Fibroblast of the aortic adventitia (primary cell): ENCODE data around the gene PRRX2. TPM values are rescaled to one million over a fixed set of nuclear protein-coding genes. Genes with fewer than 3 reads are reported as not detected.

Source experiments
- DNase-seq: peaks from one replicate; pipeline ENCODE4 v3.0.0-alpha.2; 2010; ENCODE audit warnings: low read depth
- H3K4me3 ChIP-seq: 2 replicates; pipeline ENCODE4 v1.5.1; 2011; ENCODE audit warnings: low read depth, mild to moderate bottlenecking, control low read depth, low read length, moderate library complexity
- total RNA-seq: library from RNA; depleted of rRNA; stranded (reverse); fragments of >200 nt; gene quantifications from 2 replicates; pipeline ENCODE4 v1.2.3, GENCODE V29; 2012; ENCODE audit warnings: low replicate concordance
- TF ChIP-seq, protein P1 (sequence below): IDR thresholded peaks from 2 replicates; pipeline ENCODE4 v1.5.1; 2011; ENCODE audit warnings: mild to moderate bottlenecking, low read length, control low read depth, inconsistent platforms; ENCODE audit not compliant: insufficient read depth

Gene PRRX2
- total RNA-seq, 1 donor, result 36.1 TPM

DNA sequence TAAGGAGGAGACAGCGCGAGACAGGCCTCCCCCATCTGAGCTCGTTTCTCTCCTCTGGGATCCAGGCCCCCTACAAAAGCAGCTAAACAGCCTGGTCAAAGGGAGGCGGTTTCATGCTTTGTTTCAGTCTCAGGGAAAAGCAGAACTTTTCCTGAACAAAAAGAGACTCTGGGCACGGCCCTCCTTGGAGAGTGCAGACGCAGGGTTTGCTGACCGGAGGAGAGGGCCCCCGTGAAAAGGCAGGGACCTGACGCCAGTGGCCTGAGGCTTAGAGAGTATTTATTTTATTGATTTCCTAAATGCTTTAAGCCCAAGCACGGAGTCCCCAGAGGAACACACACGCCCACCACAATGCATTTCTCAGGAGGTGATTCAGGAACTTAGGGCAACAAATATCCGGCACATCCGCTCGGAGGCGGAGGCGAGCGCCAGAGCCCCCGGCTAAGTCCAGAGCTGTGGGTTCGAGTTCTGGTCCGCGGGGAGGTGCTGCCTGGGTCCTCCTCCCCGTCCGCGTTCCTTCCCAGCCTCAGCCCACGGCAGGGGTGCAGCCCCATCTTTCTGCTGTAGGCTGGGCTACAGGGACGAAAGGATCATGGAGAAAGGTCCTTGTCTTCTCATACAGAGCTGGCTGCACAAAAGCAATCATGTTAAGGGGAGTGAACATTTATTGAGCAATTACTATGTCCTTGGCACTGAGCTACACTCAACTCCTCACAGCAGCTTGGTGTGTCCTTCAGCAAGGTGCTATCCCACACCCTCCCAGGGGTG lies 47.4 kb downstream of the PRRX2 start:
- peak overlapping the region; percentile 25 for H3K4me3 ChIP-seq
- TF ChIP-seq, protein P1, sequence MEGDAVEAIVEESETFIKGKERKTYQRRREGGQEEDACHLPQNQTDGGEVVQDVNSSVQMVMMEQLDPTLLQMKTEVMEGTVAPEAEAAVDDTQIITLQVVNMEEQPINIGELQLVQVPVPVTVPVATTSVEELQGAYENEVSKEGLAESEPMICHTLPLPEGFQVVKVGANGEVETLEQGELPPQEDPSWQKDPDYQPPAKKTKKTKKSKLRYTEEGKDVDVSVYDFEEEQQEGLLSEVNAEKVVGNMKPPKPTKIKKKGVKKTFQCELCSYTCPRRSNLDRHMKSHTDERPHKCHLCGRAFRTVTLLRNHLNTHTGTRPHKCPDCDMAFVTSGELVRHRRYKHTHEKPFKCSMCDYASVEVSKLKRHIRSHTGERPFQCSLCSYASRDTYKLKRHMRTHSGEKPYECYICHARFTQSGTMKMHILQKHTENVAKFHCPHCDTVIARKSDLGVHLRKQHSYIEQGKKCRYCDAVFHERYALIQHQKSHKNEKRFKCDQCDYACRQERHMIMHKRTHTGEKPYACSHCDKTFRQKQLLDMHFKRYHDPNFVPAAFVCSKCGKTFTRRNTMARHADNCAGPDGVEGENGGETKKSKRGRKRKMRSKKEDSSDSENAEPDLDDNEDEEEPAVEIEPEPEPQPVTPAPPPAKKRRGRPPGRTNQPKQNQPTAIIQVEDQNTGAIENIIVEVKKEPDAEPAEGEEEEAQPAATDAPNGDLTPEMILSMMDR, result no peak
- peak; percentile 84 for DNase-seq

DNA sequence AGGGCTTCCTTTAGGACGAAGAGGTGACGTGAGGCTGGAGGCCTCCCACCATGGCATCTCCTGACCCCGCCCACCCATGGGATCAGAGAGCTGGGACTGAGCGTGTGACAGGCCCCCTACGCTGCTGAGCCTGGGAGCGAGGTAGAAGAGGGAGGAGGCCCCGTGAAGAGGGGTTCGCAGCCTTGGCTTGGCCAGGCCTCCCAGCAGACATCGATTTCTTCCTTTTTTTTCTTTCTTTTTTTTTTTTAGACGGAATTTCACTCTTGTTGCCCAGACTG lies 47.9 kb downstream of the PRRX2 start:
- no peak for DNase-seq
- no peak overlapping the region for H3K4me3 ChIP-seq
- TF ChIP-seq, protein P1, result no peak

DNA sequence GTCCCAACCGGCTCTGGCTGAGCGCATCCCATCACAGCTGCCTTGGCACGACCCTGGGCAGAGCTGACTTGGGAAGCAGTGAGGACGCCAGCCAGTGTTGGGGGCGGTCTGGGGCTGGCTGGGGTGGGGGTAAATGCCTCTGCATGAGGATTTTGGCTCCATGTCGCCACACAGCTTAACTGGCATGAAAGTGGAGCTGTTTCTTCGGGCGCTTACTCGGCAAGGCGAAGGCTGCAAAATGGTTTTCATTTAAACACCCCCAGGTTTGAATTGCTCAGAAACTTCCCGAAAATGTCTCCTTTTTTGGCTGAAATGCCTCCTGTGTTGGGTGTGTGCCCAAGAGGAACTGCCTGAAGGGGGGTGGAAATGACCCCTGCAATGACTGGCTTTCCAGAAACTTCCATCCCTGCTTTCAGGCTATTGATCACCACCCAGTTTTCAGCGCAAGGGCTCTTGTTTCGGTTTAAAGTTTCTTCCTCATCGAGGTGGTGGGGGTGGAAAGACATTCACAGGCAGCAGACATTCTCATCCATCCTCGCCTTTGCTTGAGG lies 49.1 kb downstream of the PRRX2 start:
- no peak overlapping the region for H3K4me3 ChIP-seq
- TF ChIP-seq, protein P1, result no peak
- DNase-seq, result peak; percentile 52

DNA sequence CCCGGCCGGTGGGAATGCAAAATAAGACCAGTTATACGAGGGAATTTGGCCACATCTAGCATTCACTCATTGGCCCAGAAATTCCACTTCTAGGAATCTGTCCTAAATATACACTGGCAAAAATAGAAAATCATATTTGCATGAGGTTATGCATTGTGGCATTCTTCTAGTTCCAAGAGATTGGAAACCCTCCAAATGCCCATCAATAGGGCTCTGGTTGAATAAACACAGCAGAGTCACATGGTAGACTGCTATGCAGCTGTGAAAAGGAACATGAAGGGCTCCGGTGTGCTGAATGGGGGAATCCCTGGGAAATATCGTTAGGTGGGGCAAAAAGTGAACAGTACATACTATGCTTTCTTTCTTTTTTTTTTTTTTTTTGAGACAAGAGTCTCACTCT lies 50.6 kb downstream of the PRRX2 start:
- TF ChIP-seq, protein P1, result no peak
- peak; percentile 86 for DNase-seq
- no peak overlapping the region for H3K4me3 ChIP-seq

DNA sequence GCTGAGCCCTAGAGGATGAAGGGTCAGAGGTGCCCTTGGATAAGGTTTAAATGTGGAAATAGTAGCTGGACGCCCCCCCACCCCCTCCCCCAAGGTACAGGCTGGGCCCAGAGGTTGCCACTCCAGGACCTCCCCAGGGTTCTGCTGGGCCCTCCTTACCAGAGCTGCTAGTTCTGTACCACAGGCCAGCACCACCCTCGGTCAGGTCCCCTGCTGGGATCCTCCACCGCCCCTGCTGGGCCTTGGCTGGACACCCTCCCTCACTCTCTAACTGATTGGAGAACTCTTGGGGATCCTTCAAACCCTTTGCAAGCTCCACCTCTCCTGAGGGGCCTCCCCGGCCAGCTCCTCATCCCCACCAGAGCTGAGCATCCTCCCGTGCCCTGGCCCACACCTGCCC lies 52.5 kb downstream of the PRRX2 start:
- H3K4me3 ChIP-seq, result no peak overlapping the region
- TF ChIP-seq, protein P1, result no peak
- no peak for DNase-seq

DNA sequence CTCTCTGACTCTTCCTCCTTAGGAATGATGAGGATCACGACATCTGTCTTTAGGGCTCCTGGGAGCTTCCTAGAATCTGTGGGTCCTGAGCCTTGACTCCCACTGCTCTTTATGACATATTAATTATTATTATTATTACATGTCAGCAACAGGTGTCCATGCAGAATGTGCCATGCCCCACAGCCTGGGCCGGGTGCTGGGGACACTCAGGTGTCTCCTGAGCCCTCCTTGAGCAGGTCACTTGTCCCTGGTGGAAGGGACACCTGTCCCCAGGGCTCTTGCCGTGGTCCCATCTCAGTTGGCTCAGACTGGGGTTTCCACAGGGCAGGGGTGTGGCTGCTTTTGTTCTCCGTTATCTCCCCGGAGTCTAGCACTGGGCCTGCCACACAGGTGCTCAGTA lies 53.2 kb downstream of the PRRX2 start:
- no peak for DNase-seq
- no peak overlapping the region for H3K4me3 ChIP-seq
- TF ChIP-seq, protein P1, result no peak

DNA sequence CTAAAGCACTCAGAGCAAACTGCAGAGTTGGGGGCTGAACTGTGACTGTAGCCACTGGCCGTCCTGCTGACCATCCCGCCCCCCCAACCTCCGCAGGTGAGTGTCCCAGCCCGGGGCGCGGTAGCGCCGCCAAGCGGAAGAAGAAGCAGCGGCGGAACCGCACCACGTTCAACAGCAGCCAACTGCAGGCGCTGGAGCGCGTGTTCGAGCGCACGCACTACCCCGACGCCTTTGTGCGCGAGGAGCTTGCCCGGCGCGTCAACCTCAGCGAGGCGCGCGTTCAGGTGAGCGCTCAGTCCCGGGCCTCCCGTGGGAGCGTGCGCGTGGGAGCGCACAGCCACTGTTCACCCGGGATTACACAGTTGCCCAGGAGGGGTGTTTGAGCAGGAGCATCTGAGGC lies 53.7 kb downstream of the PRRX2 start:
- no peak overlapping the region for H3K4me3 ChIP-seq
- TF ChIP-seq, protein P1, result no peak
- DNase-seq, result no peak
